Peyer's patch (tissue), 4 donors: ENCODE measurements around the gene ZNF776.

Experiments used
- CTCF ChIP-seq, 6 experiments: fragments of 450-650 bp in 4 of 6; fragments of 200-600 bp in 2 of 6; sonication (generic) in 1 of 6; IDR thresholded peaks; one replicate each; pipeline ENCODE4 v1.5.1; 2017 to 2019; ENCODE audit warnings: antibody characterized with exemption in 6 of 6, mild to moderate bottlenecking in 3 of 6, moderate library complexity in 1 of 6
- POLR2A ChIP-seq, 2 donors: fragments of 450-650 bp; IDR thresholded peaks; one replicate each; pipeline ENCODE4 v1.5.1; 2017; ENCODE audit warnings: antibody characterized with exemption in 2 of 2, mild to moderate bottlenecking in 2 of 2, moderate library complexity in 2 of 2

DNA sequence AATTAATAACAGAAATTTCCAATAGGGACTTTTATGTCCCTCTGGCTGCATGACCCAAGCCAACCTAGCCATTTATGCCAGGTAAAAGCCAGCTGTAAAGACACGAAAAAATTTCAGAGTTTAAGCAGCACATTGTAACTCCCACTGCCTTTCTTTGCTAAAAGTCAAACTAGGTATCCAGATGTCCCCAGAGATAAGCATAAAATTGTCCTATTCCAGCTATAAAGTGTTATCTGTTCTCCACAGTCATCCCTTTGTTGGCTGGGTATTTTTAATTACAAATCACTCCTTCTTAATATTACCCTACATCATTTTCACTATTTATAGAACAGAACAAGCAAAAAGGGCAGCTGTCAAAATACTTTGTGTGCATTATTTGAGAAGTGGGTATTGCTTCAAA, 34.4 kb upstream of the ZNF776 start:
- TF ChIP-seq POLR2A (IDR thresholded peaks at IDR 0.05) (no peak), CTCF (IDR thresholded peaks at IDR 0.05) (no peak)
